Muscle layer of duodenum (tissue), 2 donors: ENCODE data around the gene DOCK2.

Experiments
- H3K27ac ChIP-seq: one replicate; pipeline ENCODE4 v1.7.0; 2013; ENCODE audit warnings: mild to moderate bottlenecking, low read length
- H3K27me3 ChIP-seq: one replicate; pipeline ENCODE4 v1.7.0; 2013; ENCODE audit warnings: low read depth, mild to moderate bottlenecking, control low read depth, low read length
- H3K36me3 ChIP-seq, 2 donors: one replicate each; pipeline ENCODE4 v1.7.0; 2013; ENCODE audit warnings: low read length in 2 of 2, control low read depth in 1 of 2, mild to moderate bottlenecking in 1 of 2; ENCODE audit not compliant: insufficient read depth in 2 of 2, control insufficient read depth in 1 of 2
- H3K4me1 ChIP-seq, 2 donors: one replicate each; pipeline ENCODE4 v1.7.0; 2013; ENCODE audit warnings: low read length in 2 of 2, mild to moderate bottlenecking in 2 of 2, control low read depth in 1 of 2, moderate library complexity in 1 of 2; ENCODE audit not compliant: insufficient read depth in 2 of 2, control insufficient read depth in 1 of 2
- H3K4me3 ChIP-seq, 2 donors: one replicate each; pipeline ENCODE4 v1.7.0; 2013; ENCODE audit warnings: low read length in 2 of 2, low read depth in 1 of 2, mild to moderate bottlenecking in 1 of 2
- H3K9me3 ChIP-seq, 2 donors: one replicate each; pipeline ENCODE4 v1.7.0; 2013; ENCODE audit warnings: low read length in 2 of 2, control low read depth in 1 of 2, mild to moderate bottlenecking in 1 of 2; ENCODE audit not compliant: control insufficient read depth in 1 of 2
- donor health status: healthy.

The DOCK2 gene

GRCh38 chr5:169934990-169935389, 297.9 kb downstream of the DOCK2 start:
- Histone ChIP-seq H3K4me3 (no peak overlapping the region), H3K27ac (no peak overlapping the region), H3K4me1 (no peaks in the 10 kb centered on the region), H3K27me3 (no peaks in the 10 kb centered on the region), H3K36me3 (no peaks in the 10 kb centered on the region), H3K9me3 (no peaks in the 10 kb centered on the region)

- no peaks in the 10 kb centered on the region for H3K27me3 ChIP-seq
- no peaks in the 10 kb centered on the region for H3K9me3 ChIP-seq
- H3K4me1 ChIP-seq = no peaks in the 10 kb centered on the region
- H3K4me3 ChIP-seq = no peak overlapping the region
- no peak overlapping the region for H3K27ac ChIP-seq
- no peaks in the 10 kb centered on the region for H3K36me3 ChIP-seq
Measured at GRCh38 chr5:169935762-169936161, 298.7 kb downstream of the DOCK2 start.

GRCh38 chr5:169938439-169938838, 301.4 kb downstream of the DOCK2 start:
- H3K4me1 ChIP-seq = no peaks in the 10 kb centered on the region
- H3K36me3 ChIP-seq = no peaks in the 10 kb centered on the region
- H3K9me3 ChIP-seq = no peaks in the 10 kb centered on the region
- no peak overlapping the region for H3K27ac ChIP-seq
- no peaks in the 10 kb centered on the region for H3K27me3 ChIP-seq
- H3K4me3 ChIP-seq = no peak overlapping the region

DNA sequence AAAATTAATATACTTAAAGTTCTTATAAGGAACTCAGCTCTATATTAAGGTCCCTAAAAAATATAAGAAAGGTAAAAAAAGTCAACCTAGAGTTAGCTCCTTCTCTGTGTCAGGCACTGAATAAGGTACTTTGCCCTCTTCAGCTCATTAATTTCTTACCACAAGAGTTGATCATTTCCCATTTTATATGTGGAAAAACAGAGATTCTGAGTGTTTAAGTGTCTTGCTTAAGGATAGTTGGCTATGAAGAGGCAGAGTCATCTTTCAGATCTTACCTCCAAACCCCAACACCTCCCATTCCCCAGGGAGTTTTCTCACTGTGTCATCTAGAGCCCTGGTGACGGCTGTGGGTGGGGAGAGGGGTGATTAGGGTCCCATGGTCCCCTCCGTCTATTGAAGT, 302.7 kb downstream of the DOCK2 start:
- Histone ChIP-seq H3K27ac (no peak overlapping the region), H3K4me1 (no peaks in the 10 kb centered on the region), H3K4me3 (no peak overlapping the region), H3K36me3 (no peaks in the 10 kb centered on the region), H3K9me3 (no peaks in the 10 kb centered on the region), H3K27me3 (no peaks in the 10 kb centered on the region)

DNA sequence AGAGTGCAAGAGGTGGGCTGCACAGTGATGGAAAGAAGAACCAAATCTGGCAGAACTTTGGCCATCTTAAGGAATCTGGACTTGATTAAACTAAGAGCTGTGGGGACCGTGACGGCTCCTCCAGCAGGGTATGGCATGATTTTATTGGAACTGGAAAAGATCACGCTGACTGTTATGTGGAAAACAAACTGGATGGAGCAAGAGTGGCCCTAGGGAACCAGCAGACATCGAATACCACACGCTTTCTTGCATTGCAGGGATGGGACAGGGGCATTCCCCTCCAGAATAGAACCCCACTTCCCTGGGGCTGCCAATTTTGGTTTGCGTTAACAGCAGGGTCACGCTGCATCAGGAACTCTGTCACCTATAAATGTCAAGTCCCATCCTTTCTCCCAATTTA, 304.5 kb downstream of the DOCK2 start:
- Histone ChIP-seq H3K9me3 (no peaks in the 10 kb centered on the region), H3K27me3 (no peaks in the 10 kb centered on the region), H3K36me3 (no peaks in the 10 kb centered on the region), H3K27ac (no peak overlapping the region), H3K4me3 (no peak overlapping the region), H3K4me1 (peaks cover 0 to 9% of the 10 kb centered on the region in 2 donors)

- no peaks in the 10 kb centered on the region for H3K27me3 ChIP-seq
Measured at GRCh38 chr5:169942181-169942580, 305.1 kb downstream of the DOCK2 start.

DNA sequence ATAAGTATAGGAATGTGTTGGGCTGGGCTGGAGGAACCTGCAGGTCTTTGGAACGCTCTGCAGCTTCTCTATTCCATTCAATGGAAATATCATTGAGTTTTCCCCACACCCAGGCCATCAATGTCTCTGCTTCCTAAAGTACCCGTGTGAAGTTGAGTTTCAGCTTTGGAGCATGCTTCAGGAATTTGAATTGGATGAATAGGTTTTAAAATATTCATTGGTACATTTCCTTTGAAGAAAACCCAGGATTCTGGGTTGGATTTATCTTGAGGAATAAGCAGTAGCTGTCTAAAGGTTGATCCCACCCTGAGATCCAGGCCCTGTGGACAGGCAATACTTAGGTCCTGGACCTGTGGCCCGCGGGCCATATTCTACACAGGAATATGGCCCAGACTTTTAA, 306.0 kb downstream of the DOCK2 start:
- H3K4me1 ChIP-seq = peaks cover 0 to 9% of the 10 kb centered on the region in 2 donors
- no peak overlapping the region for H3K4me3 ChIP-seq
- no peaks in the 10 kb centered on the region for H3K27me3 ChIP-seq
- no peak overlapping the region for H3K27ac ChIP-seq
- no peaks in the 10 kb centered on the region for H3K9me3 ChIP-seq
- no peaks in the 10 kb centered on the region for H3K36me3 ChIP-seq

More at GRCh38 chr5:169942181-169942580, 305.1 kb downstream of the DOCK2 start:
- no peaks in the 10 kb centered on the region for H3K36me3 ChIP-seq
- H3K27ac ChIP-seq = no peak overlapping the region
- no peaks in the 10 kb centered on the region for H3K9me3 ChIP-seq
- peaks cover 0 to 9% of the 10 kb centered on the region in 2 donors for H3K4me1 ChIP-seq
- no peak overlapping the region for H3K4me3 ChIP-seq

GRCh38 chr5:169944115-169944514, 307.0 kb downstream of the DOCK2 start:
- Histone ChIP-seq H3K9me3 (no peaks in the 10 kb centered on the region), H3K4me1 (peaks cover 0 to 9% of the 10 kb centered on the region in 2 donors), H3K27ac (no peak overlapping the region), H3K4me3 (no peak overlapping the region), H3K27me3 (no peaks in the 10 kb centered on the region), H3K36me3 (no peaks in the 10 kb centered on the region)

DNA sequence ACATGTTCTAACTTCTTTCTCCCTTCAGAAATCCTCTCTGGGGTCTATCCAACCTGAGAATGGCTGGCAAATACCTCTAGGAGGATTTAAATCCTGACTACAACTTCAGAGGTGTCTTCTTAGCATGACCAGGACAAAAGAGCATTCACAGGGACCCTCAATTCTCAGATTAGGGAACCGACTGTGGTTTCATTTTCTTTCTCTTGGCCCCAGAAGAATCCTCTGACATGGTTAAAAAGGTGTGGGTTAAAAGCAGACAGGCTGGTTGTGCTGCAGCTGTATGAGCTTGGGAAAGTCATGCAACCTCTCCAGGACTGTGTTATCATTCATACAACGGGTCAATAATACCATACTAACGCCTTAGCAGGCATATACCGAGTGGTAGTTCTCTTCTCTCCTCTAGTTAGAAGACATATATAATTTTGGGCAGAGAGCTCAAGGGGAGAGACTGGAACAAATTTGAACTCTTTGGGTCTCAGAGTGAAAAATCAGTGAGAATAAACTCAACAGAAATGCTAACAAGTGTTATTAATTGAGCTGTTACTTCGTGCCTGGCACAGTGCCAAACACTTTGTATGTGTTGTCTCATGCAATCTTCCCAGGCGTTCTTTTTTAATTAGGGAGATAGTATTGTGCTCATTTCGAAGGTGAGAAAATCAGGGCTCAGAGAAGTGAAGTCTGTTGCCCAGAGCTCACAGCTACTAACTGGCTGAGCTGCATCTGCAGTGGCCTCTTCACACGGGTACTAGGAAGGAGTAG, 308.0 kb downstream of the DOCK2 start:
- Histone ChIP-seq H3K4me3 (no peak overlapping the region), H3K27ac (no peak overlapping the region), H3K36me3 (no peaks in the 10 kb centered on the region), H3K9me3 (no peaks in the 10 kb centered on the region), H3K27me3 (no peaks in the 10 kb centered on the region), H3K4me1 (peaks cover 0 to 9% of the 10 kb centered on the region in 2 donors)

DNA sequence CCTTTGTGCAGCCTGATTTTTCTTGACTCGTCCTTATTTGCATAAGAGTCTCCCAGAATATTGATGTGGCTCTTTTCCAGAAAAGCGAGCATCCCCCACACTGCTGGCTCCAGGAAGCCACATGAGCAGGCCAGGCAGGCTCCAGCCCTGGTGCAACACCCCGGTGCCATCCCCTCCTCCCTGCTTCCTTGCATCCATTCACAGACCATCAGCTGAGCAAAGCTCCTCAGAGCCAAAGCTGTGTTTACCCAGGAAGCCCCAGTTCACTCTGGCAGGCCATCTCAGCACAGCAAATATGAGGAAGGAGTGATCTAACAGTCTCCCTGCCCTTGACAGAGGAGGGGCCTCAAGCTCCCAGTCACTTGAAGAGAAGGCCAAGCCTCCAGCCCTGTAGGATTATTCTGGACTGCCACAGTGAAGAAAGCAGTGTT, 308.8 kb downstream of the DOCK2 start:
- Histone ChIP-seq H3K27me3 (no peaks in the 10 kb centered on the region), H3K4me1 (peaks cover 0 to 9% of the 10 kb centered on the region in 2 donors), H3K36me3 (no peaks in the 10 kb centered on the region), H3K27ac (no peak overlapping the region), H3K9me3 (no peaks in the 10 kb centered on the region), H3K4me3 (no peak overlapping the region)

DNA sequence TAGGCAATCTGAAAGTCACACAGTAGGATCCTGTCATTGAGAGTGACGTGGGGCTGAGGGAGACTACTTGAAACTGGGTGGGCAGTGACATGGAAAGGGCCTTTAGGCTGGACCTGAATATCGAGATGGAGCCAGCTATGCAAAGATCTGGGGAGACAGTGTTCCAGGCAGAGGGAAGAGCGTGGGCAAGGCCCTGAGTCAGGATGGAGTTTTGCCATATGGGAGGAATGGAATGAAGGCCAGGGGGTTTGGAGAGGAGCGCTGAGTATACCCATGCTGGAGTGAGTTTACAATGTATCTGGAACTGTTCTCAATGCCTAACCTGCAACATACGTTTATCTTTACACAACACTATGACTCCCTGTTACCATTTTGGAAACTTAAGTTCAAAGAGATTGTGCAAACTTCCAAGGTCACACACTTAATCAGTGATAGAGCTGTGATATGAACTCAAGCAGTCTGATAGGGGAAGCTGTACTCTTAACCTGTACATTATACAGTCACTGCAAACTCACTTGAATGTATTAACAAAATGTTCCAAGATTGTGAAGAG, 309.7 kb downstream of the DOCK2 start:
- H3K27ac ChIP-seq = no peak overlapping the region
- no peaks in the 10 kb centered on the region for H3K36me3 ChIP-seq
- H3K27me3 ChIP-seq = no peaks in the 10 kb centered on the region
- H3K9me3 ChIP-seq = no peaks in the 10 kb centered on the region
- no peak overlapping the region for H3K4me3 ChIP-seq
- peaks cover 0 to 9% of the 10 kb centered on the region in 2 donors for H3K4me1 ChIP-seq

DNA sequence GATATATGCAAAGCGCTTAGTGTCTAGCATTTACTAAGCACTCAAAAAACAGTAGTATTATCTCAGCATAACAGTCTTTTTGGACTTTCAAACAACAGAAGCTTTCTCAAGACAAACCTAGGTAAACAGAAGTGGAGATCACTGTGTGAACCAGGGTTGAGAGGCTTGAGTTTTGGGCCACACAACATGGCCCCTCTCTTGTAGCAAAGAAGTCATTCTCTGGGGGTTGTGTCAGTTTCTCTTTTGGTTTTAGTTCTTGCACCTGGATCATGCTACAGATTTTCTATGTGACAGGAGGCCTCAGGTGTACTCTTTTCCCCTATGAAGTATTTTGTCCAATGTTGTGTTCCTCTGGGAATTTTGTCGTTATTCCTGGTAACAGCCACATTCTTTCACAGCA, 313.3 kb downstream of the DOCK2 start:
- Histone ChIP-seq H3K4me3 (no peak overlapping the region), H3K36me3 (no peaks in the 10 kb centered on the region), H3K27ac (no peak overlapping the region), H3K27me3 (no peaks in the 10 kb centered on the region), H3K4me1 (peaks cover 0 to 9% of the 10 kb centered on the region in 2 donors), H3K9me3 (no peaks in the 10 kb centered on the region)
